ENCODE measurements around the gene MYO15A. TPM values are rescaled to one million over a fixed set of nuclear protein-coding genes. Genes with fewer than 3 reads are reported as not detected.

Gene MYO15A
- polyA plus RNA-seq, 6 donors from 2014 or later: 0.43 to 2.0 (median 0.65) TPM

- no peak for ATAC-seq (ENCODE audit: low read depth in 2 of 2)
- Mint-ChIP-seq H3K4me3 (peak overlapping the region in 3 of 8 donors; percentile 4 to 37 (median 37)), H3K36me3 (no peaks in the 10 kb centered on the region), H3K9me3 (peaks cover 0 to 3% (median 0%) of the 10 kb centered on the region in 7 donors), H3K27me3 (no peaks in the 10 kb centered on the region), H3K27ac (peak overlapping the region in 1 of 6 donors; percentile 25), H3K4me1 (peaks cover 9 to 33% (median 22%) of the 10 kb centered on the region in 3 donors)
- DNase-seq: no peak
Measured at GRCh38 chr17:18179804-18180203, 71.2 kb downstream of the MYO15A start.

DNA sequence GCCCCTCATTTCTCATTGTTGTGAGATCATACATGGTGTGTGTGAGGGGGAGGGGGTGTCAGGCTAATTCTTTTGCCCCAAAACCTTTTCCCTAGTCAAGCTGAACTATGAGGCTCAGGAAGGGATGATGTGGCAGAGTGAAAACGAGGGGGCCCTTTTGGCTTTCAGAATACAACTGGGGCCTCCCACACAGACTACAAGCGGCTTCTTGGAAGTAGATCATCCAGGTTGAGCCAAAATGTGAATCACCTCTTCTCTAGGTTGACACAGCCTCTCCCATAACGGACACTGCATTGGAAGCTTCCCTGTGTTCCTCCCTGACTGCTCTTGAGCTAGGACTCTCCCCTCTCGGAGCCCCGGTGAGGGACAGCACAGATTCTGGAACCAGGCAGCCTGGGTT is 72.8 kb downstream of the MYO15A start:
- H3K27me3 Mint-ChIP-seq: no peaks in the 10 kb centered on the region
- no peaks in the 10 kb centered on the region for H3K36me3 Mint-ChIP-seq
- DNase-seq (no peak), ATAC-seq (ENCODE audit: low read depth in 2 of 2) (no peak)
- peak overlapping the region in 6 of 8 donors; percentile 50 to 98 (median 92) for H3K4me3 Mint-ChIP-seq
- no peaks in the 10 kb centered on the region for H3K9me3 Mint-ChIP-seq
- peak overlapping the region in 2 of 6 donors; percentile 51 to 100 for H3K27ac Mint-ChIP-seq
- peaks cover 22 to 39% (median 23%) of the 10 kb centered on the region in 3 donors for H3K4me1 Mint-ChIP-seq

DNA sequence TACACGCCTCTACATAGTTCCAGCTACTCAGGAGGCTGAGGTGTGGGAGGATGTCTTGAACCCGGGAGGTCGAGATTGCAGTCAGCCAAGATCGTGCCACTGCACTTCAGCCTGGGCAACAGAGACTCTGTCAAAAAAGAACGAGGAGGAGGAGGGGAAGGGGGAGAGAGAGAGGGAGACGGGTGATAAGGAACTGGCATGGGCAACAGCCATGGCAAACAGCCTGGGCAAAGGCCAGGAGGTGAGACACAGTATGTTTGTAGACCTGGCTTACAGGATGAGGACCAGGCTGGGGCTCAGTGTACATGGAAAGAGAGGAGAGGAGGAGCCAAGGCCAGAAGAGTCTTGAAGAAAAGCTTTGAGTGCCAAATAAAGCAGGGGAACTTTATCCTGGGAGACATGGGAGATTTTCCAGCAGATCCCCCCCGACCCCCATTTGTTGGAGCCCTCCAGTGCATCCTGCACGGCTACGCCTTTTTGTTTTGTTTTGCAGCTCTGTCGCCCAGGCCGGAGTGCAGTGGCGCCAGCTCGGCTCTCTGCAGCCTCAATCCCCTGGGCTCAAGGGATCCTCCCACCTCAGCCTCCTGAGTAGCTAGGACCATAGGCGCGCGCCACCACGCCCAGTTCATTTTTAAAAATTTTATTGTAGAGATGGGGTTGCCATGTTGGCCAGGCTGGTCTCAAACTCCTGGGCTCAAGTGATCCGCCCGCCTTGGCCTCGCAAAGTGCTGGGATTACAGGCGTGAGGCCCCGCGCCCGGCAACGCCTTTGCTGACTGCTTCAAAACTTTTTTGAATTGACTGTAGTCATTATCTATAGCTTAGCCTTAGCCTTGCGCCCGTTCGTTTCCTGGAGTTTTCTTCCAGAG is 73.8 kb downstream of the MYO15A start:
- Mint-ChIP-seq H3K27me3 (no peaks in the 10 kb centered on the region), H3K9me3 (no peaks in the 10 kb centered on the region), H3K27ac (peak overlapping the region; percentile 95 to 100 (median 98)), H3K4me1 (peaks cover 29 to 42% (median 32%) of the 10 kb centered on the region in 3 donors), H3K36me3 (peaks cover 0 to 4% of the 10 kb centered on the region in 2 donors), H3K4me3 (peak overlapping the region; percentile 83 to 99 (median 96))
- no peak for ATAC-seq (ENCODE audit: low read depth in 2 of 2)
- DNase-seq: no peak

GRCh38 chr17:18182978-18183333 is 74.4 kb downstream of the MYO15A start:
- Mint-ChIP-seq H3K4me3 (peak overlapping the region; percentile 83 to 99 (median 96)), H3K27ac (peak overlapping the region; percentile 95 to 100 (median 100)), H3K27me3 (no peaks in the 10 kb centered on the region), H3K36me3 (peaks cover 0 to 4% of the 10 kb centered on the region in 2 donors), H3K9me3 (no peaks in the 10 kb centered on the region), H3K4me1 (peaks cover 35 to 48% (median 38%) of the 10 kb centered on the region in 3 donors)
- DNase-seq: no peak
- peak; percentile 41 to 43 for ATAC-seq (ENCODE audit: low read depth in 2 of 2)

GRCh38 chr17:18183334-18184142 is 75.0 kb downstream of the MYO15A start, which contains the start of gene ALKBH5:
Gene ALKBH5 (plus strand): TSS chr17:18183828. CDS start chr17:18184244, 416 bp downstream.
- Mint-ChIP-seq H3K36me3 (peaks cover 0 to 4% of the 10 kb centered on the region in 2 donors), H3K27ac (peak within 1 kb of the TSS; percentile 95 to 100 (median 100)), H3K27me3 (no peaks in the 10 kb centered on the region), H3K9me3 (no peaks in the 10 kb centered on the region), H3K4me1 (peaks cover 41 to 54% (median 44%) of the 10 kb centered on the region in 3 donors), H3K4me3 (peak within 1 kb of the TSS; percentile 83 to 99 (median 96))
- ATAC-seq (ENCODE audit: low read depth in 2 of 2) (peak; percentile 80 to 83), DNase-seq (peak; percentile 98)

GRCh38 chr17:18184143-18185031 is 75.8 kb downstream of the MYO15A start:
- DNase-seq (peak; percentile 69), ATAC-seq (ENCODE audit: low read depth in 2 of 2) (peak; percentile 17 to 18)
- Mint-ChIP-seq H3K4me1 (peaks cover 41 to 57% (median 51%) of the 10 kb centered on the region in 3 donors), H3K27me3 (no peaks in the 10 kb centered on the region), H3K36me3 (peaks cover 0 to 4% of the 10 kb centered on the region in 2 donors), H3K27ac (peak overlapping the region; percentile 90 to 100 (median 98)), H3K4me3 (peak overlapping the region; percentile 83 to 99 (median 96)), H3K9me3 (no peaks in the 10 kb centered on the region)

DNA sequence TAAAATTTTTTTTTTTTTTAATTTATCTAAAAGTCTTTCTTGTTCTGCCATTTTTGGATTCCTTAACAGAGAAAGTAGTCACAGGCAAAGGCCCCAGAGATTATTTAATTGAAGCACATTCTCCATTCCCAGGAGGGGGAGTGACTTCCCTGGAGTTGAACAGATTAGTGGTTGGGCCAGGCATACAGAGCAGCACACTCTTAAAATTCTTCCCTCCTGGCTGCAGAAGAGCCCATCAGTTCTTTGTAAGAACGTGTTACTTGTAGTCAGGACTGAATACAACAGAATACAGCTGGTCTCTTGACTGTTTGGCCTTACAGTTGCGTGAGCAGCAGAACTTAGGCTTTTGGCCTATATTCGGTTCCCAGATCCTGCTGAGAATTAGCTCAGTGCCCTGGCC is 76.8 kb downstream of the MYO15A start:
- Mint-ChIP-seq H3K4me3 (peak overlapping the region; percentile 83 to 99 (median 95)), H3K36me3 (peaks cover 0 to 4% of the 10 kb centered on the region in 2 donors), H3K4me1 (peaks cover 45 to 67% (median 61%) of the 10 kb centered on the region in 3 donors), H3K9me3 (no peaks in the 10 kb centered on the region), H3K27me3 (no peaks in the 10 kb centered on the region), H3K27ac (peak overlapping the region in 5 of 6 donors; percentile 14 to 96 (median 95))
- DNase-seq: no peak
- no peak for ATAC-seq (ENCODE audit: low read depth in 2 of 2)

GRCh38 chr17:18185832-18186626 is 77.5 kb downstream of the MYO15A start:
- H3K27ac Mint-ChIP-seq: peak overlapping the region in 5 of 6 donors; percentile 16 to 96 (median 95)
- DNase-seq: no peak
- peaks cover 0 to 4% of the 10 kb centered on the region in 2 donors for H3K36me3 Mint-ChIP-seq
- H3K4me1 Mint-ChIP-seq: peaks cover 50 to 74% (median 68%) of the 10 kb centered on the region in 3 donors
- ATAC-seq (ENCODE audit: low read depth in 2 of 2): no peak
- no peaks in the 10 kb centered on the region for H3K27me3 Mint-ChIP-seq
- H3K4me3 Mint-ChIP-seq: peak overlapping the region; percentile 83 to 99 (median 95)
- no peaks in the 10 kb centered on the region for H3K9me3 Mint-ChIP-seq

DNA sequence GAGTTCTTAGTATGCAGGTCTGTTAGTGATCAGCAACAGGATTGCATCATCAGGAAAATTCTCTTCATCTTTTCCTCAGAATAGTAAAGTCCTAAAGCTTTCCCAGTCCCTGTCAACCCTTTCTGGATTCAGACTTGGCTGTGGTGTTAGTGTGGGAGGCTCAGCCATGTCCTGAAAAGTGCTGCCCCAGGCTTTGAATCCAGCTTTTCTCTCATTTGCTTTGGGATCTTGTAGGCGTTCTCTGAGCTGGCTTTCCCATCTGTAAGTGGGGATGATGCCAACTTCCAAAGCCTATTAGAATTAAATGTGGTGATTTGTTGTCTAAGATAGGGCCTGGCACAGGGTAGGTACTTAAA is 78.0 kb downstream of the MYO15A start:
- DNase-seq (no peak), ATAC-seq (ENCODE audit: low read depth in 2 of 2) (no peak)
- Mint-ChIP-seq H3K4me3 (peak overlapping the region; percentile 42 to 99 (median 95)), H3K27ac (peak overlapping the region in 4 of 6 donors; percentile 36 to 96 (median 84)), H3K27me3 (no peaks in the 10 kb centered on the region), H3K4me1 (peaks cover 55 to 80% (median 73%) of the 10 kb centered on the region in 3 donors), H3K36me3 (peaks cover 0 to 4% of the 10 kb centered on the region in 2 donors), H3K9me3 (no peaks in the 10 kb centered on the region)

GRCh38 chr17:18187226-18187625 is 78.7 kb downstream of the MYO15A start:
- Mint-ChIP-seq H3K4me3 (peak overlapping the region; percentile 42 to 99 (median 95)), H3K4me1 (peaks cover 51 to 79% (median 71%) of the 10 kb centered on the region in 3 donors), H3K36me3 (peaks cover 0 to 4% of the 10 kb centered on the region in 2 donors), H3K27me3 (no peaks in the 10 kb centered on the region), H3K27ac (peak overlapping the region in 3 of 6 donors; percentile 11 to 38 (median 30)), H3K9me3 (no peaks in the 10 kb centered on the region)
- DNase-seq (no peak), ATAC-seq (ENCODE audit: low read depth in 2 of 2) (no peak)

GRCh38 chr17:18187821-18188761 is 79.5 kb downstream of the MYO15A start:
- H3K27ac Mint-ChIP-seq: peak overlapping the region in 2 of 6 donors; percentile 11 to 87
- DNase-seq: no peak
- H3K9me3 Mint-ChIP-seq: no peaks in the 10 kb centered on the region
- peaks cover 46 to 75% (median 70%) of the 10 kb centered on the region in 3 donors for H3K4me1 Mint-ChIP-seq
- no peak for ATAC-seq (ENCODE audit: low read depth in 2 of 2)
- peaks cover 0 to 4% of the 10 kb centered on the region in 2 donors for H3K36me3 Mint-ChIP-seq
- H3K4me3 Mint-ChIP-seq: peak overlapping the region; percentile 1 to 99 (median 95)
- H3K27me3 Mint-ChIP-seq: no peaks in the 10 kb centered on the region

Measured in naive B cell (primary cell).